PFSK-1 (cell line): ENCODE measurements around the gene ASIC4. TPM values are rescaled to one million over a fixed set of nuclear protein-coding genes. Genes with fewer than 3 reads are reported as not detected.

ENCODE experiments used
- FOXP2 ChIP-seq: optimal IDR thresholded peaks from 2 replicates; pipeline ENCODE3; 2011; ENCODE audit warnings: borderline replicate concordance, control low read depth, inconsistent platforms; ENCODE audit not compliant: insufficient read depth; ENCODE audit errors: extremely low read length, extremely low read depth
- POLR2AphosphoS5 ChIP-seq: IDR thresholded peaks from 2 replicates; pipeline ENCODE4 v1.6.1; 2012; ENCODE audit warnings: low read depth, mild to moderate bottlenecking, control low read depth, low read length, moderate library complexity
- SIN3A ChIP-seq: IDR thresholded peaks from 2 replicates; pipeline ENCODE4 v1.6.1; 2012; ENCODE audit warnings: mild to moderate bottlenecking, low read length, moderate library complexity, borderline replicate concordance; ENCODE audit not compliant: insufficient read depth
- TAF1 ChIP-seq: IDR thresholded peaks from 2 replicates; pipeline ENCODE4 v1.6.1; 2012; ENCODE audit warnings: low read length, control low read depth, borderline replicate concordance; ENCODE audit not compliant: insufficient read depth
- polyA plus RNA-seq: library from polyadenylated mRNA; unstranded; fragments of >200 nt; gene quantifications from one replicate; pipeline ENCODE4 v1.2.1, GENCODE V29; 2012; ENCODE audit warnings: low read depth, missing spikeins; ENCODE audit not compliant: insufficient read length
- TF ChIP-seq, protein P1 (sequence below), 2 experiments: IDR thresholded peaks; 2 replicates each; pipeline versions ENCODE4 v1.6.1 to v1.8.0; 2011 to 2012; ENCODE audit warnings: low read depth in 2 of 2, low read length in 2 of 2, control low read depth in 1 of 2, inconsistent platforms in 1 of 2, mild to moderate bottlenecking in 1 of 2, moderate library complexity in 1 of 2; ENCODE audit not compliant: insufficient read depth in 1 of 2

Gene ASIC4
- 0.16 TPM for polyA plus RNA-seq

DNA sequence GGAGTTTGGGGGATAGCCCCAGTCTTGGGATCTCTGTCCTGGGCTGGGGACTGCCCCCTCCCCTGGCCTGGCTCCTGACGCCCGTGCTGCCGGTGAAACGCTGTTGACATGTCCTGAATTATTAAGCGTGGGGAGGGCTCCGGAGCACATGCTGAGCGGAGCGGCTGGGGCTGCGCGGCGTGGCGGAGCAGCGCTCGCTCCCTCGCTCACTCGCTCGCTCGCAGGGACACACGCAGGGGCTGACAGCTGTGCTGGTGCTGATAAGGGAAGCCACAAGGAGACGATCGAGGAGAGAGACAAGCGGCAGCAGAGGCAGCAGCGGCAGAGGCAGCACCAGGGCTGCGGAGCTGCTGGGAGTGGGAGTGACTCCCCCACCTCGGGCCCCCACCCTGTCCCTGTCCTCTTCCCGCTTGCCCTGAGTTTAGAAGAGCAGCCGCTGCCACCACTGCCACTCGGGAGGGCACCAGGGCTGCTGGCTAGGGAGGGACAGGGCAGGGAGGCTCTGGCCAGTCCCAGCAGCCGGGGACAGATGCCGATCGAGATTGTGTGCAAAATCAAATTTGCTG lies at the start of gene ASIC4:
ASIC4 (plus strand) TSS at position 287 of the 566 bp plus-strand sequence; CDS start at position 530, 243 bp downstream.
- TF ChIP-seq FOXP2 = no peak
- TF ChIP-seq, protein P1, sequence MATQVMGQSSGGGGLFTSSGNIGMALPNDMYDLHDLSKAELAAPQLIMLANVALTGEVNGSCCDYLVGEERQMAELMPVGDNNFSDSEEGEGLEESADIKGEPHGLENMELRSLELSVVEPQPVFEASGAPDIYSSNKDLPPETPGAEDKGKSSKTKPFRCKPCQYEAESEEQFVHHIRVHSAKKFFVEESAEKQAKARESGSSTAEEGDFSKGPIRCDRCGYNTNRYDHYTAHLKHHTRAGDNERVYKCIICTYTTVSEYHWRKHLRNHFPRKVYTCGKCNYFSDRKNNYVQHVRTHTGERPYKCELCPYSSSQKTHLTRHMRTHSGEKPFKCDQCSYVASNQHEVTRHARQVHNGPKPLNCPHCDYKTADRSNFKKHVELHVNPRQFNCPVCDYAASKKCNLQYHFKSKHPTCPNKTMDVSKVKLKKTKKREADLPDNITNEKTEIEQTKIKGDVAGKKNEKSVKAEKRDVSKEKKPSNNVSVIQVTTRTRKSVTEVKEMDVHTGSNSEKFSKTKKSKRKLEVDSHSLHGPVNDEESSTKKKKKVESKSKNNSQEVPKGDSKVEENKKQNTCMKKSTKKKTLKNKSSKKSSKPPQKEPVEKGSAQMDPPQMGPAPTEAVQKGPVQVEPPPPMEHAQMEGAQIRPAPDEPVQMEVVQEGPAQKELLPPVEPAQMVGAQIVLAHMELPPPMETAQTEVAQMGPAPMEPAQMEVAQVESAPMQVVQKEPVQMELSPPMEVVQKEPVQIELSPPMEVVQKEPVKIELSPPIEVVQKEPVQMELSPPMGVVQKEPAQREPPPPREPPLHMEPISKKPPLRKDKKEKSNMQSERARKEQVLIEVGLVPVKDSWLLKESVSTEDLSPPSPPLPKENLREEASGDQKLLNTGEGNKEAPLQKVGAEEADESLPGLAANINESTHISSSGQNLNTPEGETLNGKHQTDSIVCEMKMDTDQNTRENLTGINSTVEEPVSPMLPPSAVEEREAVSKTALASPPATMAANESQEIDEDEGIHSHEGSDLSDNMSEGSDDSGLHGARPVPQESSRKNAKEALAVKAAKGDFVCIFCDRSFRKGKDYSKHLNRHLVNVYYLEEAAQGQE (IDR thresholded peaks at IDR 0.05; ENCODE audit: insufficient read depth in 1 of 2, low read depth in 2 of 2, low read length in 2 of 2) = no peak
- no peak for TF ChIP-seq SIN3A
- TF ChIP-seq TAF1 = no peak
- TF ChIP-seq POLR2AphosphoS5 = no peak

GRCh38 chr2:219465659-219466561 lies 48.4 kb upstream of the ASIC4 start:
- TF ChIP-seq SIN3A = no peak
- TF ChIP-seq, protein P1 (IDR thresholded peaks at IDR 0.05; ENCODE audit: insufficient read depth in 1 of 2, low read depth in 2 of 2, low read length in 2 of 2) = no peak
- no peak for TF ChIP-seq TAF1
- TF ChIP-seq POLR2AphosphoS5 = no peak
- no peak for TF ChIP-seq FOXP2

GRCh38 chr2:219466816-219467735 lies 47.2 kb upstream of the ASIC4 start:
- TF ChIP-seq SIN3A (no peak), FOXP2 (no peak)

- TF ChIP-seq SIN3A (no peak), FOXP2 (no peak), POLR2AphosphoS5 (no peak)
These were observed 46.6 kb upstream of the ASIC4 start for GRCh38 chr2:219467736-219468075.

DNA sequence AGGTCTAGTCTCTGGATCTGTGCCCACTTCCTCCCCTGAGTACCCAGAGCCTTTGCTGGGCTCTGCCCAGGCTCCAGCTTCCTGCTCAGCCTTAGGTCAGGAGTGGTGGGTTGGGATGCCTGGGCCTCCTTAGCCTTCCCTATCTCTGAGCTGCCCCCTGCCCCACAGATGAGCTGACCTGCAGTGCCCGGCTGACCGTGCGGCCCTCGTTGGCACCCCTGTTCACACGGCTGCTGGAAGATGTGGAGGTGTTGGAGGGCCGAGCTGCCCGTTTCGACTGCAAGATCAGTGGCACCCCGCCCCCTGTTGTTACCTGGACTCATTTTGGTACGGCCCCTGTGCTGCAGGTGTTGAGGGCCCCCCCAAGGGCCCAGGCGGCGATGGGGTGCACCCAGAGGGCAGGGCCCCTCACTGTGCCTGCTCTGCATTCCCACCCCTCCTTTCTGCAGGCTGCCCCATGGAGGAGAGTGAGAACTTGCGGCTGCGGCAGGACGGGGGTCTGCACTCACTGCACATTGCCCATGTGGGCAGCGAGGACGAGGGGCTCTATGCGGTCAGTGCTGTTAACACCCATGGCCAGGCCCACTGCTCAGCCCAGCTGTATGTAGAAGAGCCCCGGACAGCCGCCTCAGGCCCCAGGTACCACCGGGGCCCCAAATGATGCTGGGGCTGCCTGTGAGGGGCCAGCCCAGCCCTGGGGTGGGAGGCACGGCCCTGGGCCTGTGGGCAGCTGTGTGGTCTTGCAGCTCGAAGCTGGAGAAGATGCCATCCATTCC lies 45.7 kb upstream of the ASIC4 start:
- TF ChIP-seq, protein P1 (IDR thresholded peaks at IDR 0.05; ENCODE audit: insufficient read depth in 1 of 2, low read depth in 2 of 2, low read length in 2 of 2) = no peak
- TF ChIP-seq SIN3A (no peak), TAF1 (no peak), FOXP2 (no peak), POLR2AphosphoS5 (no peak)
